ENCODE measurements around the gene TMEM178B.

GRCh38 chr7:141500608-141501007 lies 426.7 kb downstream of the TMEM178B start:
- TF ChIP-seq CTCF (conservative IDR thresholded peaks at IDR 0.05): no peak
- no peak for TF ChIP-seq EZH2 (IDR thresholded peaks at IDR 0.05; ENCODE audit: low read depth)

Data from PC-9 (cell line).